ENCODE measurements around the gene ZNF778. TPM values are rescaled to one million over a fixed set of nuclear protein-coding genes. Genes with fewer than 3 reads are reported as not detected.

ZNF778 gene
- total and polyA plus RNA-seq, 11 donors, result 1.6 to 14.6 (median 9.2) TPM

GRCh38 chr16:89233678-89234490 is 16.4 kb downstream of the ZNF778 start:
- peaks cover 0 to 50% (median 33%) of the 10 kb centered on the region in 9 donors for H3K36me3 ChIP-seq
- no peak for DNase-seq
- WGBS, 4 donors, result 94 to 96% (median 95%) methylated on average over 16 of the region's 16 CpGs
- no peak for TF ChIP-seq POLR2A (IDR thresholded peaks at IDR 0.05)
- no peak for TF ChIP-seq CTCF (IDR thresholded peaks at IDR 0.05)
- H3K9me3 ChIP-seq, result peaks cover 0 to 9% (median 0%) of the 10 kb centered on the region in 12 donors
- H3K4me1 ChIP-seq, result peaks cover 0 to 9% (median 0%) of the 10 kb centered on the region in 12 donors
- H3K4me3 ChIP-seq, result no peak overlapping the region
- H3K27me3 ChIP-seq, result no peaks in the 10 kb centered on the region
- H3K27ac ChIP-seq, result no peak overlapping the region
- ATAC-seq, result peak in 1 of 4 donors; percentile 32
- intact Hi-C loops (cut with DNase I), result no loop called here

- Histone ChIP-seq H3K27me3 (no peaks in the 10 kb centered on the region), H3K9me3 (no peaks in the 10 kb centered on the region), H3K4me1 (peaks cover 0 to 16% (median 6%) of the 10 kb centered on the region in 12 donors), H3K27ac (no peak overlapping the region), H3K4me3 (no peak overlapping the region), H3K36me3 (peaks cover 0 to 22% (median 6%) of the 10 kb centered on the region in 9 donors)
- TF ChIP-seq POLR2A (IDR thresholded peaks at IDR 0.05) (no peak), CTCF (IDR thresholded peaks at IDR 0.05) (no peak)
- intact Hi-C loops (cut with DNase I), result no loop called here
- DNase-seq (no peak), ATAC-seq (no peak)
- WGBS, 4 donors, result 75 to 88% (median 84%) methylated on average over 3 of the region's 3 CpGs
These were observed 20.2 kb downstream of the ZNF778 start for GRCh38 chr16:89237733-89238132.

- Histone ChIP-seq H3K36me3 (no peaks in the 10 kb centered on the region), H3K4me3 (peak overlapping the region; percentile 11 to 97 (median 76)), H3K27me3 (no peaks in the 10 kb centered on the region), H3K27ac (peak overlapping the region; percentile 89 to 99 (median 94)), H3K4me1 (peaks cover 0 to 16% (median 6%) of the 10 kb centered on the region in 12 donors), H3K9me3 (no peaks in the 10 kb centered on the region)
- peak; percentile 59 to 82 (median 72) for DNase-seq
- peak; percentile 72 to 84 (median 77) for ATAC-seq
- TF ChIP-seq POLR2A (IDR thresholded peaks at IDR 0.05) (peak in 1 of 2 donors; percentile 76), CTCF (IDR thresholded peaks at IDR 0.05) (no peak)
- intact Hi-C loops (cut with DNase I), result loop anchor here in 3 of 10 donors (5.0 to 10.0 kb wide), 5 partner anchors 46 to 403 kb away; partner anchors contain the start of genes RPL13 (in 1 of the 3) and SPG7 (in 1 of the 3)
- WGBS, 4 donors, result 5 to 8% (median 5%) methylated on average over 32 to 38 of the region's 39 CpGs
These were observed 23.9 kb downstream of the ZNF778 start for GRCh38 chr16:89241187-89242007.
